A549 treated with CORT108297 at 1 μM for 4 hours (cell line): ENCODE results near the gene C10orf95. TPM values are rescaled to one million over a fixed set of nuclear protein-coding genes. Genes with fewer than 3 reads are reported as not detected.

Experiments
- total RNA-seq: library from RNA; stranded (reverse); fragments of 200-300 nt; extraction: Qiagen RNA extraction; gene quantifications from 5 replicates; pipeline ENCODE4 v1.2.3, GENCODE V29; 2022

C10orf95 gene, protein sequence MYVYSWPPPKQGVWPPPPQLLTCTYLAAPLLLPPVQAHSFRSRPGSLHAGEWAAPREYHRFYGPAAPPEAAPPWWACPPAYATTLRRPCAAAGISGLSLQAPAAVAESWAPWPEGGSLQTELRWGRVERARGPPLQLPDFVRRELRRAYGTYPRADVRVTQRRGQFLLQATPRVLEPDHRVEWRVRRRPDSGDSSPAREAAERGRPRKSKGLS
- 0.08 to 0.19 TPM (median 0.17 TPM) in 5 replicates for total RNA-seq

DNA sequence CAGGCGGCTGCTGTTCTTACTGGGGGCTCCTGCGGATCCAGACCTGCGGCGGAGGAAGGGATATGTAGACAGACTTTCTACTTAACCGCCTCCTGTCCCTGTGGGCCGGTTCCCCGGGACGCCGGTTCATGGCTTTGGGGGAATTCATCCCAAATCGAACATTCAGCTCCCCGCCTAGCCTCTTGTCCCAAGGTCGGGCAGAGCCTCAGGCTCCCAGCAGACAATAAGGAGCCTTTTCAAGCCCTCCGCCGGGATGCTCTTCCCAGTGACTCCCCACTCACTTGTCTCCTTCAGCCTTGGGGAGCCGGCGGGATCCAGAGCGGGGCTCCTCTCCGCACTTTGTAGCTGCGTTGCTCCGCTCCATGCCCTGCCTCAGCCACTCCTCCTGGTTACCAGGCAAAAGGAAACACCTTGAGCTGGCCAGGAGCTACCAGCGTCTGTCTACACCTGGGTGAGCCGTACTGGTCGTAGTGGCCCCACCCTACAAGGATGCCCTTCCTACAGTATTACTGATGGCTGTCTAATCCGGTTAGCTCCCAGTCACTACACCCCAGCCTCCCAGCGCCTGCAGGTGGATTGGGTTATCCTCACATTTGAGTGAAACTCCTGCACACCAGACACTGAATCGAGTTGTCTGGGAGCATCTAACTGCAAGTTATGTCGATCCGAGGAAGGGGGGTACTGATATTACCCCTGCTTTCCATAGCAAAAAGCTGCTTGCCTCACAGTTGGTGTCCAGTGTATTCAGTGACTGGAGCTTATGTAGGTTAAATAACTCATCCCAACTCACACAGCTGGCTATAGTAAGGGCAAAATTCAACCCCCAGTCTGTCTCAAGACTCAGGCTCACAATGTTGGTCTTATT lies at the start of gene C10orf95:
C10orf95 (minus strand) TSS at position 439 of the 865 bp plus-strand sequence. CDS start 450 bp downstream, outside the sequence.

DNA sequence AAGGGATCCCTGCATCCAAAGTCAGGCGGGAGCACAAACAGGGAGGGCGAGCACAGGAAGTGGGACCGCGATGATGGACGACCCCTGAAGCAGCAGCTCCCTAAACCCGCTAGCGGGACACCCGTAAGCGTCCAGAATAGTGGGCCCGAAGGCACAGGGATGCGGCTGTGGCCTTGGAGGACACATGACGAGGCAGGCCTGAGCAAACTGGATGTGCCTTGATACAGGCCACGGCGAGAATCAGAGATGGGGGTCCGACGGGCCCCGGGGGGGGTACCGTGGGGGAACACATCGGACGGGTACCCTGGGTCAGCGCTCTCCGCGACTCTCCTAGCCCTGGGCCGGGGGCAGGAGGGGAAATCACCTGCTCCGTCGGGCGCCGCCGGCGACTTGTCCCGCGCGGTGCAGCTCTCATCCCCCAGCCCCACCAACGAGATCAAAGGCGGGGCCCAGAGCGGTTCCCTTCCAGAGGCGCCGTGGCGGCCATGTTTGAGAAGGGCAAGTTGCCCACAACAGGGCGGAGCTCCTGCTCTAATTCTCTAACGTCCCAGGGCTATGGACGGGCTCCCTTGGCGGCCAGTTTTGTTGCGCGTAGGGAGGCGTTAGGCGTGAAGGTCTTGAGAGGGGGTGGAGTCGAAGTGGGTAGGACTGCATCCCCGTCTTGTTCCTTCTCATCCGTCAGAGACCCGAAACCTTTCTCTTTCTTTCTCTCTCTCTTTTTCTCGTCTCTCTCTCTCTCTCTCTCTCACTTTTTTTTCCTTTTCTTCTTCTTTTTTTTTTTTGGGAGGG lies 19.0 kb downstream of the C10orf95 start, which contains the start of gene CUEDC2:
CUEDC2 (minus strand) TSS at position 413 of the 789 bp plus-strand sequence. CDS start 7,386 bp downstream, outside the sequence.

DNA sequence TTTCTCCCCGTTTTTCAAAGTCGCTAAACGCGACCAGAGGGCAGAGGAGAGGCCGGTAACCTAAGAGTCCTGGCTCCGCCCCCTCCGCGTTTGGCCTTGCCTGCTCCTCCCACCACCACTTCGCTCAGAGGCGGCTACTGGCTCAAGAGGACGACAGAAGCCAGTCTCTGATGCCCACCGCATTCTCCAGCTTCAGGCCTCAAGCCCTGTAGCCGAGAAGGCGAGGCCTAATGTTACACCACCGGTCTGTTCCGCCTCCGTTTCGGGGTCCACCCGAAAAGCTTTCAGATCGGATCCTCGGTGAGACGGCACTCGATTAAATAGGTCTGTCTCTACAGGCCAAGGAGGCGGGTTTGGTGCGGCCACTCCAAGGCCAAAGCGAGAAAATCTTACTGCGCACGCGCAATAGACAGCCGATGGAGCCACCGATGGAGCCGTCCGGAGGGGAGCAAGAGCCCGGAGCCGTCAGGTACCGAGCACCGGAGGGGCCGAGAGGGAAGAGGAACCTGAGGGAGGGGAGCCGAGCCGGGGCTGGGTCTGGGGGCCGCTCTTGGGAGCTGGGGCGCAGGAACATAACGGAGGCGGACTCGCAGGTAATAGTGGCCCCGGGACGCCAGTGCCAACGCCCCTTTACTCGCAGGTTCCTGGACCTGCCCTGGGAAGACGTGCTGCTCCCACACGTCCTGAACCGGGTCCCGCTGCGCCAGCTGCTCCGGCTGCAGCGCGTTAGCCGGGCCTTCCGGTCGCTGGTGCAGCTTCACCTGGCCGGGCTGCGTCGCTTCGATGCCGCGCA lies 30.4 kb downstream of the C10orf95 start, which contains the start of gene FBXL15:
FBXL15 (plus strand) TSS at position 123 of the 793 bp plus-strand sequence; CDS start at position 417, 294 bp downstream.

DNA sequence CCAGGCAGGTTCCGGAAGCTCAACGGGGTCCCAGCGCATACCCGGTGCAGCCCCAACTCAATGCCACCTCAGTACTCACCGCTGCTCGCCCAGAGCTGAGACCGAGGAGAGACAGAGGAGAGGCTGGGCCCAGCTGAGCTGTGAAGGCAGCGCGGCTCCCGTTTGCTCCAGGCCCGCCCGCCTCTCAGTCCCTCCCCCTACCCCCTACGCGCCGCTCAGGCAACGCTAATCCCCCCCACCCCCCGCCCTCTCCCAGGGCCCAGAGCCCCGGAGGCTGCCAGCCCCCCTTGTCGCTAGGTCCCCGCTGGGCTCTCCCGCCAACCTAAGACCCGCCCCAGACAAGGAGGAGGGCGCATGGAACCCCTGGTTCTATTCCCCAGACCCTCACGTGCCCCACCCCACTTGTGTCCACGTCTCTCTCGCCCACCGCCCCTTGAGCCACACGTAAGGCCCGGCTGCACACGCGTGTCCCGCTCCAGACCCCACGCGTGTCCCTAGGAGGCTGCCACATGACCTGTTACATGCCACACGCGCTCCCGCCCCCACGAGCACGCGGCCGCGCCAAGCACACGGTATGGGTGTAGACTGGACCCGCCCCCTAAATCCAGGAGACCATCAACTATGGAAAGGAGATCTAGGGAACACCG lies 32.6 kb downstream of the C10orf95 start, which contains the start of gene PSD:
PSD (minus strand) TSS at position 164 of the 647 bp plus-strand sequence. CDS start 1,747 bp downstream, outside the sequence.

Other genes with a start within 250 kb of the C10orf95 start
- 0.16 to 0.40 TPM (median 0.30 TPM) in 5 replicates for gene ELOVL3, start 225.2 kb downstream of the C10orf95 start, total RNA-seq
- 0.37 to 0.51 TPM (median 0.43 TPM) in 5 replicates for gene PITX3, start 210.0 kb downstream of the C10orf95 start, total RNA-seq
- gene GBF1, start 206.0 kb downstream of the C10orf95 start, total RNA-seq = 22.7 to 27.3 TPM (median 26.3 TPM) in 5 replicates
- gene NFKB2, start 55.8 kb downstream of the C10orf95 start, total RNA-seq = 68.1 to 102 TPM (median 85.6 TPM) in 5 replicates
- 0.18 to 0.60 TPM (median 0.46 TPM) in 5 replicates for gene PSD, start 32.8 kb downstream of the C10orf95 start, total RNA-seq
- 6.5 to 12.1 TPM (median 10.1 TPM) in 5 replicates for gene FBXL15, start 30.7 kb downstream of the C10orf95 start, total RNA-seq
- gene CUEDC2, start 19.0 kb downstream of the C10orf95 start, total RNA-seq = 61.2 to 73.2 TPM (median 66.7 TPM) in 5 replicates
- 84.4 to 101 TPM (median 91.9 TPM) in 5 replicates for gene ACTR1A, start 51.2 kb upstream of the C10orf95 start, total RNA-seq
- gene SUFU, start 52.4 kb upstream of the C10orf95 start, total RNA-seq = 5.2 to 7.9 TPM (median 7.2 TPM) in 5 replicates
- 41.9 to 47.6 TPM (median 44.8 TPM) in 5 replicates for gene TRIM8, start 192.9 kb upstream of the C10orf95 start, total RNA-seq